IMR-90 (cell line): ENCODE data around the gene SNX30. TPM values are rescaled to one million over a fixed set of nuclear protein-coding genes. Genes with fewer than 3 reads are reported as not detected.

Experiments
- ATAC-seq: fragments of 200-7000 bp; cut with Tn5 transposase; 2 replicates; pipeline ENCODE4 v1.9.1; 2020; ENCODE audit warnings: low read depth, mild to moderate bottlenecking, moderate library complexity
- BruUV-seq: library from RNA; stranded (reverse); fragments of 400-500 nt; replicated peaks from 2 replicates; lab custom pipeline; 2021; lab: Mats Ljungman, UMichigan
- CTCF ChIA-PET: fragments of 300-600 bp; formaldehyde crosslinking; extraction: SDS; loops from one replicate; lab custom pipeline; 2021; ENCODE audit warnings: antibody characterized with exemption; lab: Yijun Ruan, JAX
- POLR2A ChIA-PET: fragments of 300-600 bp; sonication (Branson Sonifier 250); formaldehyde crosslinking; loops from one replicate; lab custom pipeline; 2022; ENCODE audit warnings: antibody characterized with exemption; ENCODE audit not compliant: unreplicated experiment; lab: Charles Lee
- DNase-seq: peaks from one replicate; pipeline ENCODE4 v3.0.0; 2013
- H2AFZ ChIP-seq: replicated peaks from 2 replicates; pipeline ENCODE3; 2013; ENCODE audit warnings: low read length, mild to moderate bottlenecking; ENCODE audit not compliant: poor library complexity
- H2AK5ac ChIP-seq: 2 replicates; pipeline ENCODE4 v1.6.1; 2013; ENCODE audit warnings: low read depth, low read length, inconsistent platforms
- H2AK9ac ChIP-seq: replicated peaks from 2 replicates; pipeline ENCODE3; 2013; ENCODE audit warnings: mild to moderate bottlenecking, low read depth, low read length, moderate library complexity; ENCODE audit not compliant: poor library complexity
- H2BK120ac ChIP-seq: 2 replicates; pipeline ENCODE4 v1.6.1; 2013; ENCODE audit warnings: low read depth, low read length, inconsistent platforms
- H2BK15ac ChIP-seq: 3 replicates; pipeline ENCODE4 v1.6.1; 2013; ENCODE audit warnings: low read depth, low read length, inconsistent platforms
- H2BK20ac ChIP-seq: 2 replicates; pipeline ENCODE4 v1.6.1; 2013; ENCODE audit warnings: low read depth, mild to moderate bottlenecking, inconsistent platforms, low read length, moderate library complexity
- H2BK5ac ChIP-seq: 2 replicates; pipeline ENCODE4 v1.6.1; 2013; ENCODE audit warnings: mild to moderate bottlenecking, low read depth, low read length, inconsistent platforms; ENCODE audit not compliant: poor library complexity, severe bottlenecking
- H3K14ac ChIP-seq: replicated peaks from 2 replicates; pipeline ENCODE4 v1.6.1; 2013; ENCODE audit warnings: low read depth, low read length, inconsistent platforms
- H3K18ac ChIP-seq: 2 replicates; pipeline ENCODE4 v1.6.1; 2013; ENCODE audit warnings: low read depth, low read length, control low read depth
- H3K23ac ChIP-seq: 2 replicates; pipeline ENCODE4 v1.6.1; 2013; ENCODE audit warnings: low read depth, low read length, inconsistent platforms
- H3K27ac ChIP-seq: 2 replicates; pipeline ENCODE4 v1.5.1; 2013; ENCODE audit warnings: mild to moderate bottlenecking, control low read depth, low read length; ENCODE audit not compliant: insufficient read depth
- H3K27me3 ChIP-seq: 2 replicates; pipeline ENCODE4 v1.6.1; 2013; ENCODE audit warnings: low read length; ENCODE audit not compliant: control insufficient read depth, insufficient read depth
- H3K36me3 ChIP-seq: 2 replicates; pipeline ENCODE4 v1.6.1; 2013; ENCODE audit warnings: low read length, mixed read lengths; ENCODE audit not compliant: control insufficient read depth, insufficient read depth
- H3K4ac ChIP-seq: 2 replicates; pipeline ENCODE4 v1.6.1; 2013; ENCODE audit warnings: low read depth, low read length, inconsistent platforms
- H3K4me1 ChIP-seq: 2 replicates; pipeline ENCODE4 v1.6.1; 2013; ENCODE audit warnings: low read length, mixed read lengths; ENCODE audit not compliant: control insufficient read depth, insufficient read depth
- H3K4me2 ChIP-seq: 2 replicates; pipeline ENCODE4 v1.6.1; 2013; ENCODE audit warnings: low read depth, mild to moderate bottlenecking, control low read depth, low read length, moderate library complexity
- H3K4me3 ChIP-seq: 2 replicates; pipeline ENCODE4 v1.5.1; 2013; ENCODE audit warnings: low read depth, mild to moderate bottlenecking, control low read depth, low read length, moderate library complexity; ENCODE audit not compliant: insufficient read depth
- H3K56ac ChIP-seq: 2 replicates; pipeline ENCODE4 v1.6.1; 2013; ENCODE audit warnings: low read length, inconsistent platforms; ENCODE audit not compliant: insufficient read depth; ENCODE audit errors: extremely low read depth
- H3K79me1 ChIP-seq, 2 experiments: 2 replicates each; pipeline ENCODE4 v1.6.1; 2013; ENCODE audit warnings: low read length in 2 of 2, inconsistent platforms in 1 of 2, low read depth in 1 of 2
- H3K9ac ChIP-seq: 2 replicates; pipeline ENCODE4 v1.6.1; 2013; ENCODE audit warnings: low read depth, low read length, control low read depth
- H3K9me1 ChIP-seq: 2 replicates; pipeline ENCODE4 v1.6.1; 2013; ENCODE audit warnings: low read length, inconsistent platforms; ENCODE audit not compliant: insufficient read depth
- H3K9me3 ChIP-seq: 2 replicates; pipeline ENCODE4 v1.6.1; 2013; ENCODE audit warnings: low read length; ENCODE audit not compliant: control insufficient read depth, insufficient read depth
- H4K20me1 ChIP-seq: 2 replicates; pipeline ENCODE4 v1.6.1; 2013; ENCODE audit warnings: low read length, inconsistent platforms; ENCODE audit not compliant: insufficient read depth
- H4K5ac ChIP-seq: 2 replicates; pipeline ENCODE4 v1.6.1; 2013; ENCODE audit warnings: mild to moderate bottlenecking, low read depth, low read length, control low read depth
- H4K8ac ChIP-seq, 2 experiments: 2 replicates each; pipeline ENCODE4 v1.6.1; 2013; ENCODE audit warnings: low read depth in 2 of 2, low read length in 2 of 2, control low read depth in 1 of 2, inconsistent platforms in 1 of 2
- H4K91ac ChIP-seq: 2 replicates; pipeline ENCODE4 v1.6.1; 2013; ENCODE audit warnings: low read depth, low read length, inconsistent platforms; ENCODE audit not compliant: insufficient read depth
- BHLHE40 ChIP-seq: fragments of 150-350 bp; IDR thresholded peaks from 2 replicates; pipeline ENCODE4 v1.6.1; 2016; ENCODE audit warnings: mild to moderate bottlenecking, low read depth, low read length
- CEBPB ChIP-seq: IDR thresholded peaks from 2 replicates; pipeline ENCODE4 v1.6.1; 2012; ENCODE audit warnings: low read depth, low read length, improper control_type of control experiment
- FOS ChIP-seq: fragments of 150-350 bp; IDR thresholded peaks from 2 replicates; pipeline ENCODE4 v1.6.1; 2016; ENCODE audit warnings: low read depth, low read length
- MXI1 ChIP-seq: IDR thresholded peaks from 2 replicates; pipeline ENCODE4 v1.6.1; 2012; ENCODE audit warnings: low read depth, mild to moderate bottlenecking, low read length, moderate library complexity, borderline replicate concordance
- NFE2L2 ChIP-seq: fragments of 150-350 bp; IDR thresholded peaks from 2 replicates; pipeline ENCODE4 v1.6.1; 2016; ENCODE audit warnings: low read depth, mild to moderate bottlenecking, low read length
- POLR2A ChIP-seq: IDR thresholded peaks from 2 replicates; pipeline ENCODE4 v1.6.1; 2012; ENCODE audit warnings: mild to moderate bottlenecking, low read depth, low read length
- RCOR1 ChIP-seq: IDR thresholded peaks from 2 replicates; pipeline ENCODE4 v1.6.1; 2012; ENCODE audit warnings: mild to moderate bottlenecking, low read length, improper control_type of control experiment; ENCODE audit not compliant: insufficient replicate concordance
- SMC3 ChIP-seq: fragments of 150-350 bp; IDR thresholded peaks from 2 replicates; pipeline ENCODE4 v1.6.1; 2016; ENCODE audit warnings: low read depth, mild to moderate bottlenecking, antibody characterized with exemption, low read length, moderate library complexity
- WGBS, 2 experiments: methylation state at CpG; one replicate each; pipeline versions ENCODE4 v1.1.5 to v1.1.7; 2013; ENCODE audit warnings: missing lambda C conversion rate in 2 of 2; ENCODE audit not compliant: insufficient read length in 1 of 2; ENCODE audit errors: extremely low coverage in 2 of 2; 5-methylcytosine and 5-hydroxymethylcytosine counted together
- dilution Hi-C: fragments of 300-500 bp; cut with HindIII; formaldehyde crosslinking; loops from one replicate; pipeline ENCODE4 v1.14.3; 2018; ENCODE audit warnings: low sequenced_read_pairs; ENCODE audit not compliant: unreplicated experiment
- in situ Hi-C: fragments of 300-500 bp; cut with MboI; formaldehyde crosslinking; loops from 3 replicates; pipeline ENCODE4 v1.14.3; 2019; ENCODE audit warnings: low sequenced_read_pairs, inconsistent platforms, mixed read lengths
- intact Hi-C: fragments of 100-400 bp; cut with micrococcal nuclease; formaldehyde crosslinking; loops from 2 replicates; pipeline ENCODE4 v1.10.0; 2022
- polyA plus RNA-seq, 3 experiments: library from polyadenylated mRNA; depleted of rRNA; stranded (reverse); fragments of >200 nt; gene quantifications; 2 replicates each; pipeline ENCODE4 v1.2.3, GENCODE V29; 2012; ENCODE audit warnings: low replicate concordance in 1 of 3
- total RNA-seq: library from RNA; depleted of rRNA; stranded (reverse); fragments of >200 nt; gene quantifications from 2 replicates; pipeline ENCODE4 v1.2.3, GENCODE V29; 2012
- TF ChIP-seq, protein P1 (sequence below): fragments of 150-350 bp; IDR thresholded peaks from 2 replicates; pipeline ENCODE4 v1.6.1; 2016; ENCODE audit warnings: low read depth, mild to moderate bottlenecking, low read length, moderate library complexity, borderline replicate concordance
- TF ChIP-seq, protein P2 (sequence below): conservative IDR thresholded peaks from 2 replicates; pipeline ENCODE4 v1.5.1; 2012; ENCODE audit warnings: mild to moderate bottlenecking, low read depth, low read length, improper control_type of control experiment

Gene SNX30
- total and polyA plus RNA-seq, 2 of the 4 experiments (the other 2 are of a cell fraction), result 8.0 to 18.8 TPM

DNA sequence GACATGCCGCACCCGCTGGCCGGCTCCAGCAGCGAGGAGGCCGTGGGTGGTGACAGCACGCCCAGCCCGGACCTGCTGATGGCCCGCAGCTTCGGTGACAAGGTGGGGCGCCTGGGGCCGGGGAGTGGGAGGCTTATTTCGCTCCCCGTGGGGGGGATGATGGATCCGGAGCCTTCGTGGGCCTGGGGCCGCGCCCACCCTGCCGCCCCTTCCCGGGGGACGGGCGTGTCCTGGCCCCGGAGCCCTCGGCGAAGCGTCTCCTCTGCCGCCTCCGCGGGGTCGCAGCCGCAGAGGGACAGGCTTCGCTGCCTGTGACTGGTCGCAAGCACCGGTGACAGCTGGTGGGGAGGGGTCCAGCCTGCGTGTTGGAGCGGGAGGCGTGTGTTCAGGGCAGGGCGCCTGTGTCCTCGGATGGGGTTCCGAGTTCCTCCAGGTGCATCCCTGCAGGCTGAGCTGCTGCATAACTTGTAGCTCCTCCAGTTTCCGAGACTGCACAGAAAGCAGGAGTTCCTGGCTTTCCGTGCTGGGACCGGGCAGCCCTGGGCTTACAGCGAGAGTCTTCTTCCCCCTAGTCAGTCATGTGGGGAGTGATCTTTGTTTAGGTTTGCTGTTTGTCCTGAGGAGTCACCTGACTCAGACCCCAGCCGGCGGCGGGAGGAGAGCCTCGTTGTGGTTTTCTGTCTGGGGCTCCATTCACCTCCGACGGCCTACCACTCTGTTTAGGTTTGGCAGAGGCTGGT is 666 bp downstream of the SNX30 start (continued):
- TF ChIP-seq MXI1 (0 out of 2 replicates have a peak, but pooled peaks have one; percentile 36), SMC3 (no peak)

GRCh38 chr9:112752334-112753125 is 2.0 kb downstream of the SNX30 start:
- no TSS peak for BruUV-seq
- 88% methylated on average over 1 of the region's 6 CpGs; no CpG with 5 or more reads in 1 of the 2 experiments for WGBS, 2 experiments
- peaks cover 10 to 66% of the 10 kb centered on the region in 2 experiments for H3K79me1 ChIP-seq
- H4K20me1 ChIP-seq, result peaks cover 22% of the 10 kb centered on the region; the same call in 1 of the 2 replicates
- H2BK120ac ChIP-seq, result peak overlapping the region; percentile 62; the same call in 1 of the 2 replicates
- H2BK20ac ChIP-seq, result peak overlapping the region; percentile 40
- H3K9ac ChIP-seq, result no peak overlapping the region
- H2AK9ac ChIP-seq, result peak overlapping the region; percentile 32
- peak overlapping the region; percentile 85; the same call in 1 of the 2 replicates for H3K4ac ChIP-seq
- no peak overlapping the region for H4K8ac ChIP-seq
- H3K27me3 ChIP-seq, result no peaks in the 10 kb centered on the region
- intact Hi-C loops (loop anchor here (5.0 kb wide), 4 partner anchors 35 to 150 kb away; partner anchors contain the start of gene INIP), in situ Hi-C loops (no loop called here), dilution Hi-C loops (no loop called here)
- H4K91ac ChIP-seq, result peak overlapping the region; percentile 62
- no peak for ATAC-seq
- 0 out of 2 replicates have a peak overlapping the region, but pooled peaks have one; percentile 26 for H3K56ac ChIP-seq
- no peaks in the 10 kb centered on the region for H3K9me3 ChIP-seq
- peaks cover 23% of the 10 kb centered on the region for H3K4me1 ChIP-seq
- H3K14ac ChIP-seq, result peak overlapping the region; percentile 53; the same call in 1 of the 2 replicates
- H3K18ac ChIP-seq, result no peak overlapping the region
- no peak overlapping the region for H4K5ac ChIP-seq
- ChIA-PET CTCF (interaction anchor here (1.8 kb wide), 1 partner anchor 12 kb away, joined by 5 read pairs; no protein-coding TSS in a partner anchor), POLR2A (no interaction called here)
- peak overlapping the region; percentile 49; the same call in 1 of the 2 replicates for H3K23ac ChIP-seq
- H2AK5ac ChIP-seq, result peak overlapping the region; percentile 49
- peak overlapping the region; percentile 91; the same call in 1 of the 2 replicates for H3K4me2 ChIP-seq
- H2BK15ac ChIP-seq, result peak overlapping the region; percentile 70; the same call in 1 of the 3 replicates
- no peak overlapping the region for H3K4me3 ChIP-seq
- no peak overlapping the region for H2AFZ ChIP-seq
- H2BK5ac ChIP-seq, result peak overlapping the region; percentile 58
- H3K36me3 ChIP-seq, result no peaks in the 10 kb centered on the region
- peaks cover 27% of the 10 kb centered on the region for H3K9me1 ChIP-seq
- DNase-seq, result no peak
- H3K27ac ChIP-seq, result no peak overlapping the region
- TF ChIP-seq POLR2A (no peak), RCOR1 (no peak), MXI1 (no peak), BHLHE40 (no peak), NFE2L2 (no peak), FOS (no peak), CEBPB (no peak), SMC3 (no peak)
- TF ChIP-seq, protein P1, sequence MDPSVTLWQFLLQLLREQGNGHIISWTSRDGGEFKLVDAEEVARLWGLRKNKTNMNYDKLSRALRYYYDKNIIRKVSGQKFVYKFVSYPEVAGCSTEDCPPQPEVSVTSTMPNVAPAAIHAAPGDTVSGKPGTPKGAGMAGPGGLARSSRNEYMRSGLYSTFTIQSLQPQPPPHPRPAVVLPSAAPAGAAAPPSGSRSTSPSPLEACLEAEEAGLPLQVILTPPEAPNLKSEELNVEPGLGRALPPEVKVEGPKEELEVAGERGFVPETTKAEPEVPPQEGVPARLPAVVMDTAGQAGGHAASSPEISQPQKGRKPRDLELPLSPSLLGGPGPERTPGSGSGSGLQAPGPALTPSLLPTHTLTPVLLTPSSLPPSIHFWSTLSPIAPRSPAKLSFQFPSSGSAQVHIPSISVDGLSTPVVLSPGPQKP, result no peak
- TF ChIP-seq, protein P2, sequence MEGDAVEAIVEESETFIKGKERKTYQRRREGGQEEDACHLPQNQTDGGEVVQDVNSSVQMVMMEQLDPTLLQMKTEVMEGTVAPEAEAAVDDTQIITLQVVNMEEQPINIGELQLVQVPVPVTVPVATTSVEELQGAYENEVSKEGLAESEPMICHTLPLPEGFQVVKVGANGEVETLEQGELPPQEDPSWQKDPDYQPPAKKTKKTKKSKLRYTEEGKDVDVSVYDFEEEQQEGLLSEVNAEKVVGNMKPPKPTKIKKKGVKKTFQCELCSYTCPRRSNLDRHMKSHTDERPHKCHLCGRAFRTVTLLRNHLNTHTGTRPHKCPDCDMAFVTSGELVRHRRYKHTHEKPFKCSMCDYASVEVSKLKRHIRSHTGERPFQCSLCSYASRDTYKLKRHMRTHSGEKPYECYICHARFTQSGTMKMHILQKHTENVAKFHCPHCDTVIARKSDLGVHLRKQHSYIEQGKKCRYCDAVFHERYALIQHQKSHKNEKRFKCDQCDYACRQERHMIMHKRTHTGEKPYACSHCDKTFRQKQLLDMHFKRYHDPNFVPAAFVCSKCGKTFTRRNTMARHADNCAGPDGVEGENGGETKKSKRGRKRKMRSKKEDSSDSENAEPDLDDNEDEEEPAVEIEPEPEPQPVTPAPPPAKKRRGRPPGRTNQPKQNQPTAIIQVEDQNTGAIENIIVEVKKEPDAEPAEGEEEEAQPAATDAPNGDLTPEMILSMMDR, result no peak
